Nephron (organoid): Measurements from ENCODE around the gene AKTIP.

Experiments used
- H3K27ac Mint-ChIP-seq, 3 experiments: 2 replicates each; pipeline ENCODE4 v1.8.0; 2020; ENCODE audit warnings: mixed read lengths in 3 of 3, mild to moderate bottlenecking in 2 of 3, moderate library complexity in 1 of 3
- H3K27me3 Mint-ChIP-seq: 2 replicates; pipeline ENCODE4 v1.8.0; 2021; ENCODE audit warnings: low read depth, mild to moderate bottlenecking, moderate library complexity, mixed read lengths
- H3K36me3 Mint-ChIP-seq: 2 replicates; pipeline ENCODE4 v1.8.0; 2020; ENCODE audit warnings: low read depth, mixed read lengths
- H3K4me1 Mint-ChIP-seq: 2 replicates; pipeline ENCODE4 v1.8.0; 2020; ENCODE audit warnings: mixed read lengths
- H3K4me3 Mint-ChIP-seq, 3 experiments: 2 replicates each; pipeline ENCODE4 v1.8.0; 2020; ENCODE audit warnings: mild to moderate bottlenecking in 3 of 3, mixed read lengths in 3 of 3, moderate library complexity in 2 of 3
- H3K9me3 Mint-ChIP-seq: 2 replicates; pipeline ENCODE4 v1.8.0; 2020; ENCODE audit warnings: mixed read lengths
- CTCF ChIP-seq, 3 experiments: fragments of 200-600 bp; sonication (generic); IDR thresholded peaks; one replicate each; pipeline ENCODE4 v1.5.0; 2021; ENCODE audit warnings: antibody characterized with exemption in 3 of 3; ENCODE audit not compliant: unreplicated experiment in 3 of 3

Gene AKTIP

GRCh38 chr16:53495325-53495724, 7.7 kb downstream of the AKTIP start:
- no peak overlapping the region for H3K4me3 Mint-ChIP-seq
- H3K4me1 Mint-ChIP-seq = no peaks in the 10 kb centered on the region
- TF ChIP-seq CTCF (IDR thresholded peaks at IDR 0.05; ENCODE audit: unreplicated experiment in 3 of 3) = no peak
- no peak overlapping the region for H3K27ac Mint-ChIP-seq
- no peaks in the 10 kb centered on the region for H3K27me3 Mint-ChIP-seq
- no peaks in the 10 kb centered on the region for H3K9me3 Mint-ChIP-seq
- peaks cover 59% of the 10 kb centered on the region for H3K36me3 Mint-ChIP-seq

- Mint-ChIP-seq H3K4me3 (no peak overlapping the region), H3K27me3 (no peaks in the 10 kb centered on the region), H3K9me3 (no peaks in the 10 kb centered on the region), H3K27ac (no peak overlapping the region), H3K4me1 (peaks cover 5% of the 10 kb centered on the region), H3K36me3 (peaks cover 62% of the 10 kb centered on the region)
- TF ChIP-seq CTCF (IDR thresholded peaks at IDR 0.05; ENCODE audit: unreplicated experiment in 3 of 3) = no peak
These were observed 8.4 kb downstream of the AKTIP start for GRCh38 chr16:53494636-53495035.

GRCh38 chr16:53492503-53492902, 10.5 kb downstream of the AKTIP start:
- Mint-ChIP-seq H3K4me3 (no peak overlapping the region), H3K4me1 (peaks cover 5% of the 10 kb centered on the region), H3K36me3 (peaks cover 69% of the 10 kb centered on the region), H3K27ac (no peak overlapping the region), H3K27me3 (no peaks in the 10 kb centered on the region), H3K9me3 (no peaks in the 10 kb centered on the region)
- no peak for TF ChIP-seq CTCF (IDR thresholded peaks at IDR 0.05; ENCODE audit: unreplicated experiment in 3 of 3)

GRCh38 chr16:53489755-53490154, 13.3 kb downstream of the AKTIP start:
- H3K27ac Mint-ChIP-seq = peak overlapping the region in 1 of 3 experiments; percentile 46
- H3K36me3 Mint-ChIP-seq = peaks cover 75% of the 10 kb centered on the region
- H3K4me3 Mint-ChIP-seq = no peak overlapping the region
- H3K4me1 Mint-ChIP-seq = peaks cover 5% of the 10 kb centered on the region
- peaks cover 5% of the 10 kb centered on the region for H3K9me3 Mint-ChIP-seq
- H3K27me3 Mint-ChIP-seq = no peaks in the 10 kb centered on the region
- TF ChIP-seq CTCF (IDR thresholded peaks at IDR 0.05; ENCODE audit: unreplicated experiment in 3 of 3) = no peak

GRCh38 chr16:53486230-53486629, 16.8 kb downstream of the AKTIP start:
- no peak for TF ChIP-seq CTCF (IDR thresholded peaks at IDR 0.05; ENCODE audit: unreplicated experiment in 3 of 3)
- Mint-ChIP-seq H3K4me3 (no peak overlapping the region), H3K27ac (no peak overlapping the region), H3K4me1 (peaks cover 5% of the 10 kb centered on the region), H3K27me3 (no peaks in the 10 kb centered on the region), H3K36me3 (peaks cover 86% of the 10 kb centered on the region), H3K9me3 (peaks cover 5% of the 10 kb centered on the region)

GRCh38 chr16:53484542-53484941, 18.5 kb downstream of the AKTIP start:
- Mint-ChIP-seq H3K9me3 (peaks cover 5% of the 10 kb centered on the region), H3K36me3 (peaks cover 85% of the 10 kb centered on the region), H3K4me3 (no peak overlapping the region), H3K27ac (no peak overlapping the region), H3K27me3 (no peaks in the 10 kb centered on the region), H3K4me1 (no peaks in the 10 kb centered on the region)
- TF ChIP-seq CTCF (IDR thresholded peaks at IDR 0.05; ENCODE audit: unreplicated experiment in 3 of 3) = no peak
